ENCODE results near the gene COG6.

- TF ChIP-seq CTCF (IDR thresholded peaks at IDR 0.05) (no peak), POLR2AphosphoS5 (IDR thresholded peaks at IDR 0.05) (no peak), POLR2A (IDR thresholded peaks at IDR 0.05) (no peak)
Measured at GRCh38 chr13:39777527-39778061, 122.1 kb downstream of the COG6 start.

Data from breast epithelium (tissue), 3 donors.